ENCODE data around the gene HOXB8.

DNA sequence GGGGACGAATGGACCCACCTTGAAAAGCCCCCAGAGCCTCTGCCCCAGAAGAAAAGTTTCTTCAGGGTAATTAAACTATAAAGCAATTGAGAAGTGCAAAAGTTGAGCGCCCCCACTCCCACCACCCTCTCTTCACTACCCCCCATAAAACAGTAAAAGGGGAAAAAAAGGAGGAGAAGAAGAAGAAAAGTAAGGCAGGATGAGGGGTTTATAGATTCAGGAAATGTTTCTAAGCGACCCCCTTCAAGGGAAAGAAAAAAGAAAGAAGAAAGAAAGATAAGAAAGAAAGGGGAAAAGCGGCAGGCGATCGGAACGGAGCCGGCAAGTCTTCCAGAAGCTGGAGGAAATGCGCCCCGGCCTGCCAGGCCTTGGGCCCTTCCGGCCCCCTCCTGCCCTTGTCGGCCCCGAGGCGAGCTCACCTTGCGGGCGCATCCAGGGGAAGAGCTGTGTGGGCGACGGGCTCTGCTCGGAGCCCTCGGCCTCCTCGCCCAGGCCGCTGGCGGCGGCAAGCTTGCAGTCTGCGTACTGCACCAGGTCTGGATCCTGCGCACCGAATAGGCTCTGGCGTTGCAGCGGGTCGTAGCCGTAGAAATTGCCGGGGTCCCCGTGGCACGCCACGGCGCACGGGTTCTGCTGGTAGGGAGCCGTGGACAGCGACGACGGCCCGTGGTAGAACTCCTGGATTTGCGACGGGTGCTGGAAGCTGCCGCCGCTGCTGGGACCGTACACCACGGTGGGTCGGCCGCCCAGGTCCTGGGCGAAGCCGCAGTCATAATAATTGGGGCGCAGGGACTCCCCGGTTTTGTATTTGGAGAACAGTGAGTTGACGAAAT is 1.0 kb downstream of the HOXB8 start:
- TF ChIP-seq, protein P1, sequence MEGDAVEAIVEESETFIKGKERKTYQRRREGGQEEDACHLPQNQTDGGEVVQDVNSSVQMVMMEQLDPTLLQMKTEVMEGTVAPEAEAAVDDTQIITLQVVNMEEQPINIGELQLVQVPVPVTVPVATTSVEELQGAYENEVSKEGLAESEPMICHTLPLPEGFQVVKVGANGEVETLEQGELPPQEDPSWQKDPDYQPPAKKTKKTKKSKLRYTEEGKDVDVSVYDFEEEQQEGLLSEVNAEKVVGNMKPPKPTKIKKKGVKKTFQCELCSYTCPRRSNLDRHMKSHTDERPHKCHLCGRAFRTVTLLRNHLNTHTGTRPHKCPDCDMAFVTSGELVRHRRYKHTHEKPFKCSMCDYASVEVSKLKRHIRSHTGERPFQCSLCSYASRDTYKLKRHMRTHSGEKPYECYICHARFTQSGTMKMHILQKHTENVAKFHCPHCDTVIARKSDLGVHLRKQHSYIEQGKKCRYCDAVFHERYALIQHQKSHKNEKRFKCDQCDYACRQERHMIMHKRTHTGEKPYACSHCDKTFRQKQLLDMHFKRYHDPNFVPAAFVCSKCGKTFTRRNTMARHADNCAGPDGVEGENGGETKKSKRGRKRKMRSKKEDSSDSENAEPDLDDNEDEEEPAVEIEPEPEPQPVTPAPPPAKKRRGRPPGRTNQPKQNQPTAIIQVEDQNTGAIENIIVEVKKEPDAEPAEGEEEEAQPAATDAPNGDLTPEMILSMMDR (IDR thresholded peaks at IDR 0.05) = no peak
- TF ChIP-seq POLR2AphosphoS5 (IDR thresholded peaks at IDR 0.05; ENCODE audit: low read depth, low read length) (peak; percentile 71), SIN3A (IDR thresholded peaks at IDR 0.05; ENCODE audit: borderline replicate concordance, insufficient read depth, low read depth, low read length) (peak; percentile 70; the same call in 1 of the 2 replicates)
- TF ChIP-seq, protein P2, sequence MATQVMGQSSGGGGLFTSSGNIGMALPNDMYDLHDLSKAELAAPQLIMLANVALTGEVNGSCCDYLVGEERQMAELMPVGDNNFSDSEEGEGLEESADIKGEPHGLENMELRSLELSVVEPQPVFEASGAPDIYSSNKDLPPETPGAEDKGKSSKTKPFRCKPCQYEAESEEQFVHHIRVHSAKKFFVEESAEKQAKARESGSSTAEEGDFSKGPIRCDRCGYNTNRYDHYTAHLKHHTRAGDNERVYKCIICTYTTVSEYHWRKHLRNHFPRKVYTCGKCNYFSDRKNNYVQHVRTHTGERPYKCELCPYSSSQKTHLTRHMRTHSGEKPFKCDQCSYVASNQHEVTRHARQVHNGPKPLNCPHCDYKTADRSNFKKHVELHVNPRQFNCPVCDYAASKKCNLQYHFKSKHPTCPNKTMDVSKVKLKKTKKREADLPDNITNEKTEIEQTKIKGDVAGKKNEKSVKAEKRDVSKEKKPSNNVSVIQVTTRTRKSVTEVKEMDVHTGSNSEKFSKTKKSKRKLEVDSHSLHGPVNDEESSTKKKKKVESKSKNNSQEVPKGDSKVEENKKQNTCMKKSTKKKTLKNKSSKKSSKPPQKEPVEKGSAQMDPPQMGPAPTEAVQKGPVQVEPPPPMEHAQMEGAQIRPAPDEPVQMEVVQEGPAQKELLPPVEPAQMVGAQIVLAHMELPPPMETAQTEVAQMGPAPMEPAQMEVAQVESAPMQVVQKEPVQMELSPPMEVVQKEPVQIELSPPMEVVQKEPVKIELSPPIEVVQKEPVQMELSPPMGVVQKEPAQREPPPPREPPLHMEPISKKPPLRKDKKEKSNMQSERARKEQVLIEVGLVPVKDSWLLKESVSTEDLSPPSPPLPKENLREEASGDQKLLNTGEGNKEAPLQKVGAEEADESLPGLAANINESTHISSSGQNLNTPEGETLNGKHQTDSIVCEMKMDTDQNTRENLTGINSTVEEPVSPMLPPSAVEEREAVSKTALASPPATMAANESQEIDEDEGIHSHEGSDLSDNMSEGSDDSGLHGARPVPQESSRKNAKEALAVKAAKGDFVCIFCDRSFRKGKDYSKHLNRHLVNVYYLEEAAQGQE (IDR thresholded peaks at IDR 0.05; ENCODE audit: insufficient read depth in 1 of 2, low read depth in 2 of 2, low read length in 1 of 2) = 0 out of 4 replicates have a peak, but pooled peaks of 1 of the 2 experiments have one; percentile 56
